Keratinocyte (primary cell): ENCODE data around the gene RBM17. TPM values are rescaled to one million over a fixed set of nuclear protein-coding genes. Genes with fewer than 3 reads are reported as not detected.
A peak's percentile ranks its signal among the peaks of the same experiment; 100 is the strongest.

ENCODE experiments used
- DNase-seq: peaks from one replicate; pipeline ENCODE4 v3.0.0-alpha.2; 2011; ENCODE audit warnings: low read depth, missing footprints, low spot score
- FAIRE-seq: peaks from 2 replicates; lab custom pipeline; 2011; peaks lifted over from hg19 to GRCh38; lab: Jason Lieb, UNC
- H2AFZ ChIP-seq: 2 replicates; pipeline ENCODE4 v1.6.0; 2012; ENCODE audit warnings: low read length, control low read depth, inconsistent platforms; ENCODE audit not compliant: control insufficient read depth
- H3K27ac ChIP-seq: 2 replicates; pipeline ENCODE4 v1.5.1; 2011; ENCODE audit warnings: low read length; ENCODE audit not compliant: control insufficient read depth, insufficient read depth
- H3K27me3 ChIP-seq: 3 replicates; pipeline ENCODE4 v1.6.0; 2011; ENCODE audit warnings: low read length; ENCODE audit not compliant: control insufficient read depth, insufficient read depth; ENCODE audit errors: extremely low read depth
- H3K36me3 ChIP-seq, 2 experiments: 2 replicates in 1 of 2; 3 replicates in 1 of 2; pipeline ENCODE4 v1.5.1; 2011; ENCODE audit warnings: low read length in 2 of 2, mild to moderate bottlenecking in 1 of 2; ENCODE audit not compliant: control insufficient read depth in 2 of 2, insufficient read depth in 2 of 2; ENCODE audit errors: extremely low read depth in 1 of 2
- H3K4me1 ChIP-seq: 3 replicates; pipeline ENCODE4 v1.5.1; 2011; ENCODE audit warnings: low read length; ENCODE audit not compliant: control insufficient read depth, insufficient read depth; ENCODE audit errors: extremely low read depth
- H3K4me2 ChIP-seq: 3 replicates; pipeline ENCODE4 v1.6.0; 2011; ENCODE audit warnings: low read depth, low read length; ENCODE audit not compliant: control insufficient read depth, insufficient read depth; ENCODE audit errors: extremely low read depth
- H3K4me3 ChIP-seq, 3 experiments: fragments of 200-600 bp in 1 of 3; sonication (generic) in 1 of 3; 2 replicates in 2 of 3; 3 replicates in 1 of 3; pipeline ENCODE4 v1.5.1; 2011 to 2016; ENCODE audit warnings: low read length in 3 of 3, mild to moderate bottlenecking in 3 of 3, control low read depth in 2 of 3, inconsistent platforms in 1 of 3, low read depth in 1 of 3, mixed read lengths in 1 of 3, mixed run types in 1 of 3, moderate library complexity in 1 of 3; ENCODE audit not compliant: control insufficient read depth in 2 of 3, insufficient read depth in 2 of 3; ENCODE audit errors: extremely low read depth in 1 of 3
- H3K79me2 ChIP-seq: 2 replicates; pipeline ENCODE4 v1.6.0; 2012; ENCODE audit warnings: low read length; ENCODE audit not compliant: control insufficient read depth, insufficient read depth
- H3K9ac ChIP-seq: 3 replicates; pipeline ENCODE4 v1.6.0; 2011; ENCODE audit warnings: low read length; ENCODE audit not compliant: control insufficient read depth, insufficient read depth; ENCODE audit errors: extremely low read depth
- H3K9me1 ChIP-seq: 3 replicates; pipeline ENCODE4 v1.6.0; 2011; ENCODE audit warnings: low read length; ENCODE audit not compliant: control insufficient read depth, insufficient read depth; ENCODE audit errors: extremely low read depth
- H3K9me3 ChIP-seq: 2 replicates; pipeline ENCODE4 v1.5.1; 2012; ENCODE audit warnings: low read depth, low read length; ENCODE audit not compliant: control insufficient read depth
- H4K20me1 ChIP-seq: 3 replicates; pipeline ENCODE4 v1.6.0; 2011; ENCODE audit warnings: low read length; ENCODE audit not compliant: control insufficient read depth, insufficient read depth; ENCODE audit errors: extremely low read depth
- EZH2 ChIP-seq: IDR thresholded peaks from one replicate; pipeline ENCODE4 v1.6.1; 2012; ENCODE audit warnings: inconsistent platforms, mild to moderate bottlenecking, low read length, moderate library complexity
- dilution Hi-C: fragments of 300-500 bp; cut with MboI; formaldehyde crosslinking; loops from one replicate; pipeline ENCODE4 v1.7.0; 2020; ENCODE audit warnings: low sequenced_read_pairs; ENCODE audit not compliant: extremely low pct_ligation_motif_present
- polyA minus RNA-seq, 3 experiments: library from RNA; depleted of rRNA, polyadenylated mRNA; stranded (reverse); fragments of >200 nt; gene quantifications; 1 replicate in 1 of 3; 2 replicates in 1 of 3; 3 replicates in 1 of 3; pipeline ENCODE4 v1.2.3, GENCODE V29; 2011
- polyA plus RNA-seq, 5 experiments: library from polyadenylated mRNA; depleted of rRNA in 3 of 5; stranded (reverse) in 3 of 5; stranded (forward) in 1 of 5; unstranded in 1 of 5; fragments of >200 nt; gene quantifications; 1 replicate in 1 of 5; 2 replicates in 3 of 5; 3 replicates in 1 of 5; pipeline versions ENCODE4 v1.2.1 to v1.2.3, GENCODE V29; 2011 to 2012; ENCODE audit warnings: missing spikeins in 2 of 5, low read depth in 1 of 5, low replicate concordance in 1 of 5
- TF ChIP-seq, protein P1 (sequence below), 3 experiments: IDR thresholded peaks in 1 of 3; conservative IDR thresholded peaks in 1 of 3; optimal IDR thresholded peaks in 1 of 3; 2 replicates in 2 of 3; 3 replicates in 1 of 3; pipeline versions ENCODE3 to v1.5.1; 2011; ENCODE audit warnings: low read length in 3 of 3, mild to moderate bottlenecking in 3 of 3, moderate library complexity in 2 of 3, control low read depth in 1 of 3, inconsistent platforms in 1 of 3; ENCODE audit not compliant: insufficient read depth in 2 of 3; ENCODE audit errors: extremely low read depth in 1 of 3

RBM17 gene, protein sequence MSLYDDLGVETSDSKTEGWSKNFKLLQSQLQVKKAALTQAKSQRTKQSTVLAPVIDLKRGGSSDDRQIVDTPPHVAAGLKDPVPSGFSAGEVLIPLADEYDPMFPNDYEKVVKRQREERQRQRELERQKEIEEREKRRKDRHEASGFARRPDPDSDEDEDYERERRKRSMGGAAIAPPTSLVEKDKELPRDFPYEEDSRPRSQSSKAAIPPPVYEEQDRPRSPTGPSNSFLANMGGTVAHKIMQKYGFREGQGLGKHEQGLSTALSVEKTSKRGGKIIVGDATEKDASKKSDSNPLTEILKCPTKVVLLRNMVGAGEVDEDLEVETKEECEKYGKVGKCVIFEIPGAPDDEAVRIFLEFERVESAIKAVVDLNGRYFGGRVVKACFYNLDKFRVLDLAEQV
- polyA plus RNA-seq (30.0 to 54.8 TPM (median 35.0 TPM) in 3 replicates), polyA minus RNA-seq (13.3 to 33.3 TPM (median 24.9 TPM) in 3 replicates)
- 103 TPM for polyA plus RNA-seq (2011; ENCODE audit: low read depth)
- 32.5 and 36.4 TPM in 2 replicates for polyA plus RNA-seq (2011; cell fraction: cytosol; rRNA removed)
- 78.3 and 91.5 TPM in 2 replicates for polyA plus RNA-seq (2011; cell fraction: nucleus; rRNA removed)
- polyA plus RNA-seq (2012; ENCODE audit: low replicate concordance): 62.8 and 83.9 TPM in 2 replicates
- 8.6 TPM for polyA minus RNA-seq (2011; cell fraction: cytosol; rRNA and poly(A)+ RNA removed)
- polyA minus RNA-seq (2011; cell fraction: nucleus; rRNA and poly(A)+ RNA removed): 13.9 and 24.6 TPM in 2 replicates

DNA sequence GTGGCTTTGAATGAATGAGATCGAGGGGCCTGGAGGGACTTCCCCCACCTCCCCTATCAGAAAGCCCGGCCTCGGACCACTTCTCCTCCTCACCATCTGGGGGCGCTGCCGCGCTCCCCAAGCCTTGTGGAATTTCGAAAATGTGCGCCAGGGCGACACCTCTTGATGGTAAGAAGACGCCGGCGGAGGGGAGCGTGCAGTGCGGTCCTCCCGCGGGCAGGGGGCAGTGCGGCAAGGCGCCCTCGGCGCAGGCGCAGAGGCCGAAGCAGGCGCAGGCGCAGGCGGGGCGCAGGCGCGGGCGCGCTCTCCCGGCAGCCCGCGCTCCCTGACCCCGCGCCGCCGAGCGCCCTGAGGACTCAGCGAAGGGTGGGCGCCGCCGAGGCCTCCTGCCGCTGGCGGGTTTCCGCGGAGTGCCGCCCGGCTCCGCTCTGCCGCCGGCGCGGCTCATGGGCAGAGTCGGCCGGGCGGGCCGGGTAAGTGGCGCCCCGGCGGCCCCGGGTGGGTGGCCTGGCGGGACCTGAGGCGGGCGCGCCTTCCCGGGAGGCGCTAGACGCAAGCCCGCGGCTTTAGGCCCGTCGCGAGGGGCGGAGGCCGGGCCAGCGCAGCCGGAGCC lies at the start of gene RBM17:
TSS of gene RBM17 (plus strand) at position 314 of the 613 bp plus-strand sequence. CDS start 8,032 bp downstream, outside the sequence.
- Histone ChIP-seq H3K27me3 (no peaks in the 10 kb centered on the region), H4K20me1 (peaks cover 9% of the 10 kb centered on the region), H3K9me3 (no peaks in the 10 kb centered on the region), H3K79me2 (peaks cover 49% of the 10 kb centered on the region), H3K9ac (peak within 1 kb of the TSS; percentile 92), H3K9me1 (no peaks in the 10 kb centered on the region), H3K4me2 (peak within 1 kb of the TSS; percentile 96), H3K27ac (peak within 1 kb of the TSS; percentile 83), H3K4me1 (peaks cover 17% of the 10 kb centered on the region), H2AFZ (peak within 1 kb of the TSS; percentile 65), H3K4me3 (peak within 1 kb of the TSS; percentile 80 to 84 (median 84)), H3K36me3 (no peaks in the 10 kb centered on the region)
- peak; percentile 78 for DNase-seq
- dilution Hi-C loops: loop anchor here (25.0 kb wide), 1 partner anchor 127 kb away; no protein-coding TSS in a partner anchor
- no peak for TF ChIP-seq EZH2
- TF ChIP-seq, protein P1, sequence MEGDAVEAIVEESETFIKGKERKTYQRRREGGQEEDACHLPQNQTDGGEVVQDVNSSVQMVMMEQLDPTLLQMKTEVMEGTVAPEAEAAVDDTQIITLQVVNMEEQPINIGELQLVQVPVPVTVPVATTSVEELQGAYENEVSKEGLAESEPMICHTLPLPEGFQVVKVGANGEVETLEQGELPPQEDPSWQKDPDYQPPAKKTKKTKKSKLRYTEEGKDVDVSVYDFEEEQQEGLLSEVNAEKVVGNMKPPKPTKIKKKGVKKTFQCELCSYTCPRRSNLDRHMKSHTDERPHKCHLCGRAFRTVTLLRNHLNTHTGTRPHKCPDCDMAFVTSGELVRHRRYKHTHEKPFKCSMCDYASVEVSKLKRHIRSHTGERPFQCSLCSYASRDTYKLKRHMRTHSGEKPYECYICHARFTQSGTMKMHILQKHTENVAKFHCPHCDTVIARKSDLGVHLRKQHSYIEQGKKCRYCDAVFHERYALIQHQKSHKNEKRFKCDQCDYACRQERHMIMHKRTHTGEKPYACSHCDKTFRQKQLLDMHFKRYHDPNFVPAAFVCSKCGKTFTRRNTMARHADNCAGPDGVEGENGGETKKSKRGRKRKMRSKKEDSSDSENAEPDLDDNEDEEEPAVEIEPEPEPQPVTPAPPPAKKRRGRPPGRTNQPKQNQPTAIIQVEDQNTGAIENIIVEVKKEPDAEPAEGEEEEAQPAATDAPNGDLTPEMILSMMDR (optimal IDR thresholded peaks at IDR 0.05 in 1 of 3, IDR thresholded peaks at IDR 0.05 in 1 of 3, conservative IDR thresholded peaks at IDR 0.05 in 1 of 3; ENCODE audit: extremely low read depth in 1 of 3, insufficient read depth in 2 of 3, low read length in 3 of 3): peak; percentile 100
- no peak for FAIRE-seq

DNA sequence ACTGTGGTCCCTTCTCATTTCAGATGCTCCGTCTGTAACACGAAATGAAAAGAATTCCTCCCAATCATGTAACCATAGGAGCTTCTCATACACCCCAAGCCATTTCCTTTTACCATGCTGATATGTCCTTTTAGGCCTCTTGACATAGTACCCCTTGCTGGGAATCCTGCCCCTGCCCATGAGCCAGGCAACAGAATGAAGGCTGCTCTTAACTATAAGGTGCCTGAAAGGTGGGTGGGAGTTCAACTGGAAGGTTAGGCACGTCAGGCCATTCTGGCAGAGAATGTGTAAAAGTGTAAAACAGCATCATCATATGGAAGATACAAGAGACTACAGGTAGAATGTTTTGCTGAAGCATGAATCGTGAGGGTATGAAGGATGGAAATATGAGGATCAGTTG lies 49.1 kb upstream of the RBM17 start:
- DNase-seq: no peak
- Histone ChIP-seq H4K20me1 (no peaks in the 10 kb centered on the region), H3K27ac (no peak overlapping the region), H3K4me2 (no peak overlapping the region), H3K9ac (no peak overlapping the region), H3K4me1 (no peaks in the 10 kb centered on the region), H3K9me1 (no peaks in the 10 kb centered on the region), H3K79me2 (no peaks in the 10 kb centered on the region), H3K9me3 (no peaks in the 10 kb centered on the region), H2AFZ (no peak overlapping the region), H3K4me3 (no peak overlapping the region), H3K36me3 (no peaks in the 10 kb centered on the region), H3K27me3 (peaks cover 18% of the 10 kb centered on the region)
- TF ChIP-seq EZH2: no peak
- TF ChIP-seq, protein P1 (optimal IDR thresholded peaks at IDR 0.05 in 1 of 3, IDR thresholded peaks at IDR 0.05 in 1 of 3, conservative IDR thresholded peaks at IDR 0.05 in 1 of 3; ENCODE audit: extremely low read depth in 1 of 3, insufficient read depth in 2 of 3, low read length in 3 of 3): no peak
- dilution Hi-C loops: no loop called here
- FAIRE-seq: no peak
